Measurements from ENCODE around the gene GPR155.

The GPR155 gene

DNA sequence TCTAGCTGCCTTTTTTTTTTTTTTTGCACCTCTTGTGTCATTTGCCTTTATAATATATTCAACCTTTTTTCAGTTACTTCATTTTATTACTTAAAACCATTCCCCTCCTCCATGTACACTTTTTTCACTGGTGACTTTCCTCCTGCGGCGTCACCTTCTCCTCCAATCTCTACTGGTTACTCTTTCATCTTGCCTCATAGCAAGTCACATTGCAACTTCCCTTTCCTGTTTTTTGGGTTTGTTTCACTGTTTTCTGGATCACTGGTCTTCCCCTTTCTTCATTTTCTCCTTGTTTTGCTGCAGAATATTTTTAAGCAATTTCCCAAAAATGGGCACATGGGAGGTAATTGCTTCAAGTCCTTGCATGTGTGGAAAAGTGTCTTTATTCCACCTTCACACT, 37.7 kb upstream of the GPR155 start:
- Histone ChIP-seq H3K4me3 (no peak overlapping the region), H3K27ac (peak overlapping the region in 1 of 2 donors; percentile 47)
- DNase-seq (ENCODE audit: low spot score) = no peak
- TF ChIP-seq, protein P1, sequence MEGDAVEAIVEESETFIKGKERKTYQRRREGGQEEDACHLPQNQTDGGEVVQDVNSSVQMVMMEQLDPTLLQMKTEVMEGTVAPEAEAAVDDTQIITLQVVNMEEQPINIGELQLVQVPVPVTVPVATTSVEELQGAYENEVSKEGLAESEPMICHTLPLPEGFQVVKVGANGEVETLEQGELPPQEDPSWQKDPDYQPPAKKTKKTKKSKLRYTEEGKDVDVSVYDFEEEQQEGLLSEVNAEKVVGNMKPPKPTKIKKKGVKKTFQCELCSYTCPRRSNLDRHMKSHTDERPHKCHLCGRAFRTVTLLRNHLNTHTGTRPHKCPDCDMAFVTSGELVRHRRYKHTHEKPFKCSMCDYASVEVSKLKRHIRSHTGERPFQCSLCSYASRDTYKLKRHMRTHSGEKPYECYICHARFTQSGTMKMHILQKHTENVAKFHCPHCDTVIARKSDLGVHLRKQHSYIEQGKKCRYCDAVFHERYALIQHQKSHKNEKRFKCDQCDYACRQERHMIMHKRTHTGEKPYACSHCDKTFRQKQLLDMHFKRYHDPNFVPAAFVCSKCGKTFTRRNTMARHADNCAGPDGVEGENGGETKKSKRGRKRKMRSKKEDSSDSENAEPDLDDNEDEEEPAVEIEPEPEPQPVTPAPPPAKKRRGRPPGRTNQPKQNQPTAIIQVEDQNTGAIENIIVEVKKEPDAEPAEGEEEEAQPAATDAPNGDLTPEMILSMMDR (IDR thresholded peaks at IDR 0.05) = no peak

DNA sequence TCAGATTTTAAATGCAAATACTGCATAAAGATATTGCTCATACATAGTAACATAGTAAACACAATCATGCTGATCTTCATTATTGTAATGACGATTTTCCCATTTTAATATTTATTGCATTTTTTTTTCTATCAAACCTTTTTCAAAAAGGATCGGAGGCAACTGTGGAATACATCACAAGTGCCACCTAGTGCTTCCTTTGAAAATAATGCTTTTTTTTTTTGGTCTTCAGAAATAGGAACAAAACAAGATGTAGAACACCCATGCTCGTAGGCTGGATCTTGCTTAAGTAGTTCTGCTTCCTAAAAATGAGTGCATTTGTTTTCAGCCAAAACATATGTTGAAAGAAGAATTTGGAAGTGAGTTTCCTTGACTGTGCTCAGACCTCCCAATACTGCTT, 35.7 kb upstream of the GPR155 start:
- TF ChIP-seq, protein P1 (IDR thresholded peaks at IDR 0.05) = no peak
- DNase-seq (ENCODE audit: low spot score) = no peak
- H3K27ac ChIP-seq = no peak overlapping the region
- H3K4me3 ChIP-seq = no peak overlapping the region

DNA sequence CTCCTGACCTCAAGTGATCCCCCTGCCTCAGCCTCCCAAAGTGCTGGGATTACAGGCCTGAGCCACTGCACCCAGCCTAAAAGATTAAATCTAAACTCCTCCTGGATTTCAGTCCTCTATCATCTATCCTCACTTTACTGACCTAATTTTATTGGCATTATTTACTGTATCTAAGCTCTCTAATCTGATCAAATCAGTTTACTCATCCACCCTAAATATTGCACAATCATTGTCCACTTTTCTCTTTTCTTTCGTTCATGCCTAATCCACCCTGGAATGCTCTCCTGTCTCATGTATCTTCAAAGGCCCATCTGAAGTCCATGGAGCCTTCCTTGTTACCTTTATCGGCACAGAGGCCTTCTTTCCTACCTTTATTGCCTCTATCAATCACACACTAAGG, 31.6 kb upstream of the GPR155 start:
- Histone ChIP-seq H3K4me3 (no peak overlapping the region), H3K27ac (no peak overlapping the region)
- TF ChIP-seq, protein P1 (IDR thresholded peaks at IDR 0.05) = no peak
- no peak for DNase-seq (ENCODE audit: low spot score)

DNA sequence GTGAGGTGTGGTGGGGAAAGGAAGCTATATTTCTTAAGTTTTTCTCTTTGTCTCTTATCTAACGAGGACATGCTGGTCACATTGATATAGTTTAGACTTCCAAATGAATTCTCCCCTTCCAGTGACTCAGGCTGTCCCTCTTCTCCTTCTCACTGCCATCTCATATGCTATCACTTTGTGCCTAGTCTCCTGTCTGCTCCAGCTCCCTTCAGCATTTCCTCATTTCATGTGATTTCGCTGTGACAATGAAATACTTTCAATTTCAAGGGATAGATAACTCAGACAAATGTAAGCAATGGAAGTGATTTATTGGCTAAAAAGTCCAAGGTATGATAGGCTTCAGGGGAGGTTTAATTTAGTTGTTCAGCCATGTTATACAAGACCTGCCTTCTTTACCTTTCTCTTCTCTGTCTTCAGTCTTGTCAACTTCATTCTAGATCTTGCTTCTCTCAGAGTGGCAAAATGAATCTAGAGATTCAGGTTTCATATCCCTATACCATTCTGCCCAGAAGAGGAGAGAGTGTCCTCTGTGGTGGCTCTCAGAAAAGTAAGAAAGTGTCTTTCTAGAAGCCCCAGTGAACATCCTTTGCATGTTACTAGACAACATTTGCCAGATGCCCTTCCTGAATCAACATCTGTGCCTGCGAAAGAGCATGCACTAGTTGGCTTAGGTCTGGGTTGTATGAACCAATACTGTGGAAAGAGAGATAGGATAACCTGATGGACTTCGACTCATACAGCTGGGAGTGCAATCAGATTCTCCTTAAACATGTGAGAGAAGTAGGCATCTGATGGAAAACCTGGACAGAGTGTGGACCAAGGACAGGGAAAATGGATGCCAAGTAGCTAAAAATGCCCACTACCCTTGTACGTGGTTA, 29.9 kb upstream of the GPR155 start:
- TF ChIP-seq, protein P1 (IDR thresholded peaks at IDR 0.05) = no peak
- DNase-seq (ENCODE audit: low spot score) = no peak
- H3K4me3 ChIP-seq = no peak overlapping the region
- no peak overlapping the region for H3K27ac ChIP-seq

DNA sequence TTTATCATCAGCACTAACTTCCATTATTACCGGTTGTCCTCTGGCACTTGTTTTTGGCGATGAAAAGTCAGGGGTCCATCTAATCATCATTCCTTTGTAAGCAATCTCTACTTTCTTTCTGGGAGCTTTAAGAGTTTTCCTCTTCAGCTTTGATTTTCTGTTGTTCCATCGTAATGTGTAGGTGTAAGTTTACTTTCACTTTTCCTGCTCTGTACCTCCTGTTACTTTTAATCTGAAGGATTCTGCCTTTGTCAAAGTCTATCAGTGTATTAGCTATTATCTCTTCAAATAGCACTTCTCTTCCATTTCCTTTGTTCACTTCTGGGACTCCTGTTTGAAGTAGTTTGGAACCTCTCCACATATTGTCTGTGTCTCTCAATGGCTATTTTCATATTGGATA, 25.5 kb upstream of the GPR155 start:
- DNase-seq (ENCODE audit: low spot score) = no peak
- TF ChIP-seq, protein P1 (IDR thresholded peaks at IDR 0.05) = no peak
- H3K4me3 ChIP-seq = no peak overlapping the region
- H3K27ac ChIP-seq = no peak overlapping the region

DNA sequence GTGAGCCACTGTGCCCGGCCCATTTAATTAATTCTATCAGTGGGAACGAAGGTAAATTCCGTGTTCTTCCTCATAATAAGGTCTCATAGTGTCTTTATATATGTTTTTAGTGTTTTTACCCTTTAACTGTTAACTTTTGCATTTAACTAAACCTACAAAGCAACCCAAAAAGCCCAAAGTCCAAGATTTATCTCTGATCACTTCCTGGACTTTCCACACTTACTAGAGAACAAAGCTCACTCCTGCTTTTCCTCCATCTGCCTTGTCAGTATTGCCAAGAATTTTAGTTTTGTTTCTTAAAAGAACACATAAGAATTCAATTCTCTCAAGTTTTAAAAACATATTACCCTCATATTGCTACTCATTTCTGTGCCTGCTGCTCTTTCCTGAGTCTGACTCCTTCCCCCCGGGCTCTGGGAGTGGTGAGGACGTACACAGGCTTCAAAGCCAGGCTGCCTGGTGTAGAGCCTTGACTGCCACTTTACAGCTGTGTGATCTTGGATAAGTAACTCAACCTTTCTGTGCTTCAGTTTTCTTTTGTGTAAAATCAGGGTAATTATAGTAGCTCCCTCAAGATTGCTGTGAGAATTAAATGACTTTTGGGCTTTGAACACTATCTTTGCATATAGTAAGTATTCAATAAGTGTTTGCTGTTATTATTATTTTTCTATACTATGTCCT, 24.9 kb upstream of the GPR155 start:
- TF ChIP-seq, protein P1 (IDR thresholded peaks at IDR 0.05) = no peak
- H3K4me3 ChIP-seq = no peak overlapping the region
- no peak overlapping the region for H3K27ac ChIP-seq
- no peak for DNase-seq (ENCODE audit: low spot score)
